ENCODE results near the gene NHSL1. TPM values are rescaled to one million over a fixed set of nuclear protein-coding genes. Genes with fewer than 3 reads are reported as not detected.

Gene NHSL1
- total and polyA plus RNA-seq, 9 of the 15 experiments (the other 6 are each of a cell fraction or from before 2014, with no cell fraction given) = 0.09 to 0.20 TPM; not detected in 7

GRCh38 chr6:138417493-138418117 lies 81.7 kb downstream of the NHSL1 start:
- Histone ChIP-seq H2AFZ (ENCODE audit: low read depth, low read length) (no peak overlapping the region), H3K4me2 (ENCODE audit: insufficient read depth, low read length) (no peak overlapping the region), H3K4me3 (no peak overlapping the region), H4K20me1 (replicated peaks; ENCODE audit: control insufficient read depth, insufficient read depth, low read length) (no peaks in the 10 kb centered on the region), H3K36me3 (ENCODE audit: control insufficient read depth, insufficient read depth, low read length) (peaks cover 12% of the 10 kb centered on the region; the same call in 2 of the 3 replicates), H3K27me3 (ENCODE audit: control insufficient read depth in 2 of 2, insufficient read depth in 2 of 2, low read length in 2 of 2) (peaks cover 0 to 16% of the 10 kb centered on the region in 2 experiments; a peak in 3 of 5 replicates), H3K27ac (ENCODE audit: extremely low read depth, low read depth, low read length) (no peak overlapping the region), H3K79me2 (ENCODE audit: control insufficient read depth, insufficient read depth, low read length) (no peaks in the 10 kb centered on the region), H3K9me3 (replicated peaks; ENCODE audit: control insufficient read depth, insufficient read depth, low read depth, low read length) (no peaks in the 10 kb centered on the region), H3K9me1 (ENCODE audit: control insufficient read depth, insufficient read depth, low read length) (no peaks in the 10 kb centered on the region), H3K4me1 (replicated peaks in 1 of 2; ENCODE audit: control insufficient read depth in 2 of 2, insufficient read depth in 2 of 2, low read length in 2 of 2) (no peaks in the 10 kb centered on the region), H3K9ac (ENCODE audit: insufficient read depth in 1 of 2, low read depth in 2 of 2, low read length in 2 of 2) (no peak overlapping the region)
- ChIA-PET CTCF (ENCODE audit: low intra/inter-chr PET ratio) (no interaction called here), POLR2A (no interaction called here)
- intact Hi-C loops (cut with micrococcal nuclease) (no loop called here), in situ Hi-C loops (cut with MboI) (no loop called here)
- DNase-seq (ENCODE audit: extremely low read depth in 1 of 4, low spot score in 3 of 4) (no peak), ATAC-seq (no peak), FAIRE-seq (no peak)
- no TSS peak for BruUV-seq (replicated peaks)
- WGBS (ENCODE audit: insufficient coverage, low coverage, missing lambda C conversion rate) = 14% methylated on average over 3 of the region's 3 CpGs
- no peak for TF ChIP-seq TEAD2 (tag; IDR thresholded peaks at IDR 0.05)
- no peak for TF ChIP-seq PKNOX1 (IDR thresholded peaks at IDR 0.05)
- no peak for TF ChIP-seq ETV6 (IDR thresholded peaks at IDR 0.05; ENCODE audit: borderline replicate concordance in 1 of 2, low read depth in 2 of 2, low read length in 1 of 2)
- no peak for TF ChIP-seq ETV6 (CRISPR knock-in tag; IDR thresholded peaks at IDR 0.05; ENCODE audit: borderline replicate concordance)
- no peak for TF ChIP-seq LCOR (CRISPR knock-in tag; IDR thresholded peaks at IDR 0.05)
- no peak for TF ChIP-seq LEF1 (IDR thresholded peaks at IDR 0.05)
- TF ChIP-seq DACH1 (IDR thresholded peaks at IDR 0.05; ENCODE audit: partially characterized antibody) = no peak
- TF ChIP-seq RBM34 (IDR thresholded peaks at IDR 0.05; ENCODE audit: borderline replicate concordance, insufficient read depth, low read length) = no peak
- no peak for TF ChIP-seq ZNF395 (CRISPR knock-in tag; IDR thresholded peaks at IDR 0.05)

All from K562 (cell line).